ENCODE results near the gene REXO4.

DNA sequence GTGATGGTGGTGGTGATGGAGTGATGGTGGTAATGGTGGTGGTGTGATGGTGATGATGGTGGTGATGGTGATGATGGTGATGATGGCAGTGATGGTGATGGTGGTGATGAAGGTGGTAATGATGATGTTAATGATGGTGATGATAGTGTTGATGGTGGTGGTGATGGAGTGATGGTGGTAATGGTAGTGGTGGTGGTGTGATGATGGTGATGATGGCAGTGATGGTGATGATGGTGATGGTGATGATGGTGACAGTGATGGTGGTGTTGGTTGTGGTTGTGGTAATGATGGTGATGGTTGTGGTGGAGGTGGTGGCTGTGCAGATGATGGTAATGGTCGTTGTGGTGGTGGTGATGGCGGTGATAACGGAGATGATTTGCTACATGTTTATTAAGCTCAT is 34.4 kb downstream of the REXO4 start:
- TF ChIP-seq POLR2A (IDR thresholded peaks at IDR 0.05) (no peak), CTCF (IDR thresholded peaks at IDR 0.05) (no peak)

All from heart left ventricle (tissue), 13 donors.